B cell (primary cell): Measurements from ENCODE around the gene NOL4. TPM values are rescaled to one million over a fixed set of nuclear protein-coding genes. Genes with fewer than 3 reads are reported as not detected.

Experiments used
- ATAC-seq: fragments of 200-7000 bp; cut with Tn5 transposase; one replicate; pipeline ENCODE4 v1.10.0; 2021; ENCODE audit warnings: low read depth, mild to moderate bottlenecking, moderate number of reproducible peaks, moderate library complexity
- CTCF ChIA-PET: fragments of 350-600 bp; sonication (Branson Sonifier 250); formaldehyde crosslinking; loops from one replicate; lab custom pipeline; 2021; ENCODE audit warnings: antibody characterized with exemption, inconsistent platforms; lab: Charles Lee
- POLR2A ChIA-PET: fragments of 350-600 bp; sonication (Branson Sonifier 250); formaldehyde crosslinking; loops from one replicate; lab custom pipeline; 2021; ENCODE audit warnings: antibody characterized with exemption; lab: Charles Lee
- DNase-seq: peaks from one replicate; pipeline ENCODE4 v3.0.0; 2013
- H2AFZ ChIP-seq: 2 replicates; pipeline ENCODE4 v1.6.1; 2012; ENCODE audit warnings: mild to moderate bottlenecking, low read depth, low read length; ENCODE audit not compliant: insufficient read depth, poor library complexity, severe bottlenecking
- H3K27ac ChIP-seq, 2 donors: 1 replicate in 1 of 2; 2 replicates in 1 of 2; pipeline ENCODE4 v1.5.1; 2012 to 2013; ENCODE audit warnings: low read length in 2 of 2, mild to moderate bottlenecking in 2 of 2, moderate library complexity in 1 of 2
- H3K27me3 ChIP-seq, 4 experiments: fragments of 200-600 bp in 1 of 4; sonication (generic) in 1 of 4; replicated peaks in 1 of 4; 1 replicate in 2 of 4; 2 replicates in 2 of 4; pipeline versions ENCODE4 v1.6.1 to v1.7.0; 2013 to 2016; ENCODE audit warnings: low read length in 3 of 4, mild to moderate bottlenecking in 2 of 4, mixed read lengths in 1 of 4, moderate library complexity in 1 of 4; ENCODE audit not compliant: insufficient read depth in 4 of 4, control insufficient read depth in 3 of 4; ENCODE audit errors: control extremely low read depth in 1 of 4
- H3K36me3 ChIP-seq, 2 experiments: replicated peaks in 1 of 2; 1 replicate in 1 of 2; 2 replicates in 1 of 2; pipeline versions ENCODE4 v1.6.1 to v1.7.1; 2013; ENCODE audit warnings: low read length in 1 of 2; ENCODE audit not compliant: insufficient read depth in 2 of 2, control insufficient read depth in 1 of 2; ENCODE audit errors: control extremely low read depth in 1 of 2, extremely low read depth in 1 of 2
- H3K4me1 ChIP-seq, 2 donors: fragments of 200-600 bp in 1 of 2; sonication (generic) in 1 of 2; 1 replicate in 1 of 2; 2 replicates in 1 of 2; pipeline versions ENCODE4 v1.5.1 to v1.6.1; 2013 to 2017; ENCODE audit warnings: low read length in 2 of 2; ENCODE audit not compliant: control insufficient read depth in 2 of 2, insufficient read depth in 2 of 2
- H3K4me2 ChIP-seq: replicated peaks from 2 replicates; pipeline ENCODE3; 2012; ENCODE audit warnings: mild to moderate bottlenecking, low read depth, low read length; ENCODE audit not compliant: poor library complexity, severe bottlenecking
- H3K4me3 ChIP-seq, 5 experiments: fragments of 200-600 bp in 1 of 5; sonication (generic) in 1 of 5; 1 replicate in 3 of 5; 2 replicates in 2 of 5; pipeline versions ENCODE4 v1.5.1 to v1.7.0; 2011 to 2016; ENCODE audit warnings: low read length in 4 of 5, mild to moderate bottlenecking in 4 of 5, low read depth in 2 of 5, control low read depth in 1 of 5, moderate library complexity in 1 of 5; ENCODE audit not compliant: insufficient read depth in 1 of 5; ENCODE audit errors: control extremely low read depth in 1 of 5, extremely low read depth in 1 of 5
- H3K79me2 ChIP-seq: fragments of 200-600 bp; sonication (generic); one replicate; pipeline ENCODE4 v1.6.0; 2016; ENCODE audit warnings: low read length; ENCODE audit not compliant: control insufficient read depth, insufficient read depth
- H3K9ac ChIP-seq: fragments of 200-600 bp; sonication (generic); 2 replicates; pipeline ENCODE4 v1.6.1; 2017; ENCODE audit warnings: mild to moderate bottlenecking, low read length, moderate library complexity
- H3K9me3 ChIP-seq, 3 donors: one replicate each; pipeline versions ENCODE4 v1.6.1 to v1.7.1; 2013; ENCODE audit warnings: low read length in 2 of 3; ENCODE audit not compliant: control insufficient read depth in 2 of 3, insufficient read depth in 1 of 3; ENCODE audit errors: control extremely low read depth in 1 of 3
- H4K20me1 ChIP-seq: 2 replicates; pipeline ENCODE4 v1.6.0; 2012; ENCODE audit warnings: mild to moderate bottlenecking, low read length; ENCODE audit not compliant: insufficient read depth, control insufficient read depth, poor library complexity, severe bottlenecking
- H3K27ac Mint-ChIP-seq: one replicate; pipeline ENCODE4 v1.8.0; 2021; ENCODE audit warnings: mixed read lengths
- H3K27me3 Mint-ChIP-seq: one replicate; pipeline ENCODE4 v1.8.0; 2021; ENCODE audit warnings: mixed read lengths
- H3K4me1 Mint-ChIP-seq: one replicate; pipeline ENCODE4 v1.8.0; 2021; ENCODE audit warnings: mixed read lengths
- H3K4me3 Mint-ChIP-seq: one replicate; pipeline ENCODE4 v1.8.0; 2021; ENCODE audit warnings: mixed read lengths
- H3K9me3 Mint-ChIP-seq: one replicate; pipeline ENCODE4 v1.8.0; 2022; ENCODE audit warnings: mixed read lengths; ENCODE audit not compliant: insufficient read depth
- CTCF ChIP-seq: fragments of 200-600 bp; IDR thresholded peaks from one replicate; pipeline ENCODE4 v1.8.0; 2022; ENCODE audit warnings: antibody characterized with exemption, mild to moderate bottlenecking
- EZH2 ChIP-seq: IDR thresholded peaks from 2 replicates; pipeline ENCODE4 v1.6.1; 2012; ENCODE audit warnings: borderline replicate concordance, low read depth, mild to moderate bottlenecking, moderate library complexity, low read length; ENCODE audit not compliant: insufficient read depth, poor library complexity, severe bottlenecking
- WGBS: methylation state at CpG from one replicate; pipeline ENCODE4 v1.1.5; 2013; ENCODE audit warnings: missing lambda C conversion rate; ENCODE audit not compliant: insufficient coverage; 5-methylcytosine and 5-hydroxymethylcytosine counted together
- intact Hi-C: fragments of 100-400 bp; cut with micrococcal nuclease; formaldehyde crosslinking; loops from one replicate; pipeline ENCODE4 v1.10.0; 2022
- polyA plus RNA-seq: library from polyadenylated mRNA; depleted of rRNA; stranded (reverse); fragments of >200 nt; gene quantifications from 2 replicates; pipeline ENCODE4 v1.2.3, GENCODE V29; 2012
- total RNA-seq, 2 donors: library from RNA; stranded (reverse); fragments of 120-200 nt in 1 of 2; gene quantifications; 1 replicate in 1 of 2; 2 replicates in 1 of 2; pipeline versions ENCODE4 v1.2.3 to v1.2.4, GENCODE V29; 2013 to 2022

Gene NOL4
- total and polyA plus RNA-seq, 2 donors (not counting 1 experiment from before 2014, with no cell fraction given) = not detected

- POLR2A ChIA-PET = no interaction called here
- H3K4me2 ChIP-seq = no peak overlapping the region
- CTCF ChIA-PET = no interaction called here
- DNase-seq (no peak), ATAC-seq (no peak)
- no peaks in the 10 kb centered on the region for H3K9me3 ChIP-seq
- no peaks in the 10 kb centered on the region for H3K9me3 Mint-ChIP-seq
- TF ChIP-seq EZH2 = no peak
- TF ChIP-seq CTCF = no peak
- H3K4me3 ChIP-seq = no peak overlapping the region
- H3K36me3 ChIP-seq = no peaks in the 10 kb centered on the region
- no peak overlapping the region for H2AFZ ChIP-seq
- no peak overlapping the region for H3K4me3 Mint-ChIP-seq
- H3K4me1 ChIP-seq = no peaks in the 10 kb centered on the region
- no peaks in the 10 kb centered on the region for H3K27me3 ChIP-seq
- no peaks in the 10 kb centered on the region for H4K20me1 ChIP-seq
- H3K4me1 Mint-ChIP-seq = no peaks in the 10 kb centered on the region
- H3K27ac Mint-ChIP-seq = no peak overlapping the region
- H3K9ac ChIP-seq = no peak overlapping the region
- H3K27ac ChIP-seq = no peak overlapping the region
- intact Hi-C loops = no loop called here
- H3K27me3 Mint-ChIP-seq = no peaks in the 10 kb centered on the region
- no peaks in the 10 kb centered on the region for H3K79me2 ChIP-seq
These were observed 28.5 kb downstream of the NOL4 start for GRCh38 chr18:34196256-34196655.

DNA sequence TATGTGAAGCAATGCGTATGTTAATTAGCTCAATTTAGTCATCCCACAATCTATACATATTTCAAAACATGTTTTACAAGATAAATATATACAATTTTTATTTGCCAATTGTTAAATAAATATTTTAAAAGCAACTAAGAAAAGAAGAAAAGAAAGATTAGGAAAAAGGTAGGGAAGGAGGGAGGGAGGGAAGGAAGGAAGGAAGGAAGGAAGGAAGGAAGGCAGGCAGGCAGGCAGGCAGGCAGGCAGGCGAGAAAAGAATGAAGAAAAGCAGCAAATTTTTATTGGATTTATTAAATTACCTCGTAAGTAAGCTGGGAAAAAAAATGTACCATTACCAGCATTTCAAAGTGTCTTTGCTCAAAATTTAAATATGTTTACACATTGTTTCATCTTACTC is 30.5 kb downstream of the NOL4 start:
- intact Hi-C loops = no loop called here
- Mint-ChIP-seq H3K4me3 (no peak overlapping the region), H3K27me3 (no peaks in the 10 kb centered on the region), H3K27ac (no peak overlapping the region), H3K9me3 (no peaks in the 10 kb centered on the region), H3K4me1 (no peaks in the 10 kb centered on the region)
- Histone ChIP-seq H3K9me3 (no peaks in the 10 kb centered on the region), H3K27ac (no peak overlapping the region), H3K27me3 (no peaks in the 10 kb centered on the region), H2AFZ (no peak overlapping the region), H3K4me2 (no peak overlapping the region), H3K79me2 (no peaks in the 10 kb centered on the region), H3K4me1 (no peaks in the 10 kb centered on the region), H3K4me3 (no peak overlapping the region), H4K20me1 (no peaks in the 10 kb centered on the region), H3K9ac (no peak overlapping the region), H3K36me3 (no peaks in the 10 kb centered on the region)
- DNase-seq = no peak
- TF ChIP-seq CTCF (no peak), EZH2 (no peak)
- no peak for ATAC-seq
- WGBS = no CpG with 5 or more reads among the region's 3 CpGs
- CTCF ChIA-PET = no interaction called here
- POLR2A ChIA-PET = no interaction called here
